Ishikawa (cell line): ENCODE results near the gene PSD4.
A peak's percentile ranks its signal among the peaks of the same experiment; 100 is the strongest.

Experiments used
- CEBPB ChIP-seq: IDR thresholded peaks from 2 replicates; pipeline ENCODE4 v1.6.1; 2012
- CREB1 ChIP-seq: IDR thresholded peaks from 2 replicates; pipeline ENCODE4 v1.6.1; 2012; ENCODE audit warnings: low read depth
- EGR1 ChIP-seq: IDR thresholded peaks from 2 replicates; pipeline ENCODE4 v1.6.1; 2012
- EP300 ChIP-seq: IDR thresholded peaks from 2 replicates; pipeline ENCODE4 v1.6.1; 2012; ENCODE audit warnings: borderline replicate concordance
- FOXM1 ChIP-seq: IDR thresholded peaks from 2 replicates; pipeline ENCODE4 v1.6.1; 2012; ENCODE audit warnings: low read depth, borderline replicate concordance
- MAX ChIP-seq: IDR thresholded peaks from 2 replicates; pipeline ENCODE4 v1.6.1; 2012
- NFIC ChIP-seq: IDR thresholded peaks from 2 replicates; pipeline ENCODE4 v1.6.1; 2012
- RAD21 ChIP-seq: IDR thresholded peaks from 2 replicates; pipeline ENCODE4 v1.6.1; 2012; ENCODE audit warnings: low read depth
- REST ChIP-seq: IDR thresholded peaks from 2 replicates; pipeline ENCODE4 v1.6.1; 2012; ENCODE audit warnings: low read depth, mild to moderate bottlenecking
- TAF1 ChIP-seq: IDR thresholded peaks from 2 replicates; pipeline ENCODE4 v1.6.1; 2012; ENCODE audit warnings: low read depth, mild to moderate bottlenecking
- TCF12 ChIP-seq: IDR thresholded peaks from 2 replicates; pipeline ENCODE4 v1.6.1; 2012; ENCODE audit warnings: low read depth
- TEAD4 ChIP-seq: IDR thresholded peaks from 2 replicates; pipeline ENCODE4 v1.6.1; 2012
- USF1 ChIP-seq: IDR thresholded peaks from 2 replicates; pipeline ENCODE4 v1.6.1; 2012
- YY1 ChIP-seq: IDR thresholded peaks from 2 replicates; pipeline ENCODE4 v1.6.1; 2012; ENCODE audit warnings: low read depth
- ZBTB7A ChIP-seq: IDR thresholded peaks from 2 replicates; pipeline ENCODE4 v1.6.1; 2012; ENCODE audit warnings: low read depth

The PSD4 gene

GRCh38 chr2:113203217-113203530 is 29.4 kb downstream of the PSD4 start:
- TF ChIP-seq RAD21 (no peak), TCF12 (no peak), TEAD4 (no peak), TAF1 (no peak)

GRCh38 chr2:113203901-113204519 is 30.2 kb downstream of the PSD4 start:
- TF ChIP-seq RAD21 = peak; percentile 98
- TF ChIP-seq TAF1 = no peak
- TF ChIP-seq NFIC = no peak
- no peak for TF ChIP-seq FOXM1
- TF ChIP-seq USF1 = peak; percentile 59
- no peak for TF ChIP-seq YY1
- TF ChIP-seq TCF12 = no peak
- TF ChIP-seq EGR1 = no peak
- peak; percentile 16; the same call in 1 of the 2 replicates for TF ChIP-seq EP300
- TF ChIP-seq ZBTB7A = no peak
- TF ChIP-seq CEBPB = no peak
- no peak for TF ChIP-seq TEAD4
- TF ChIP-seq CREB1 = no peak
- TF ChIP-seq MAX = peak; percentile 74
- no peak for TF ChIP-seq REST

GRCh38 chr2:113206251-113206650 is 32.5 kb downstream of the PSD4 start:
- TF ChIP-seq ZBTB7A (no peak), MAX (no peak), EP300 (no peak)

GRCh38 chr2:113207021-113207420 is 33.2 kb downstream of the PSD4 start:
- TF ChIP-seq MAX (no peak), CEBPB (no peak), EP300 (no peak), TEAD4 (no peak), FOXM1 (no peak), REST (no peak), NFIC (no peak), USF1 (no peak), EGR1 (no peak), YY1 (no peak), TCF12 (no peak), CREB1 (no peak), ZBTB7A (no peak), RAD21 (no peak), TAF1 (no peak)

- no peak for TF ChIP-seq FOXM1
These were observed 34.6 kb downstream of the PSD4 start for GRCh38 chr2:113208396-113208795.

GRCh38 chr2:113209011-113209645 is 35.4 kb downstream of the PSD4 start:
- TF ChIP-seq YY1 = no peak
- no peak for TF ChIP-seq USF1
- peak; percentile 59; the same call in 1 of the 2 replicates for TF ChIP-seq TEAD4
- peak; percentile 25; the same call in 1 of the 2 replicates for TF ChIP-seq EP300
- no peak for TF ChIP-seq RAD21
- no peak for TF ChIP-seq FOXM1
- TF ChIP-seq ZBTB7A = no peak
- TF ChIP-seq CREB1 = no peak
- TF ChIP-seq REST = no peak
- TF ChIP-seq TAF1 = no peak
- peak; percentile 77 for TF ChIP-seq NFIC
- TF ChIP-seq CEBPB = no peak
- TF ChIP-seq TCF12 = no peak
- peak; percentile 25; the same call in 1 of the 2 replicates for TF ChIP-seq MAX
- TF ChIP-seq EGR1 = no peak
